IMR-90 (cell line): ENCODE results near the gene RIOK1. TPM values are rescaled to one million over a fixed set of nuclear protein-coding genes. Genes with fewer than 3 reads are reported as not detected.

Experiments
- ATAC-seq: fragments of 200-7000 bp; cut with Tn5 transposase; 2 replicates; pipeline ENCODE4 v1.9.1; 2020; ENCODE audit warnings: low read depth, mild to moderate bottlenecking, moderate library complexity
- BruUV-seq: library from RNA; stranded (reverse); fragments of 400-500 nt; replicated peaks from 2 replicates; lab custom pipeline; 2021; lab: Mats Ljungman, UMichigan
- CTCF ChIA-PET: fragments of 300-600 bp; formaldehyde crosslinking; extraction: SDS; loops from one replicate; lab custom pipeline; 2021; ENCODE audit warnings: antibody characterized with exemption; lab: Yijun Ruan, JAX
- POLR2A ChIA-PET: fragments of 300-600 bp; sonication (Branson Sonifier 250); formaldehyde crosslinking; loops from one replicate; lab custom pipeline; 2022; ENCODE audit warnings: antibody characterized with exemption; ENCODE audit not compliant: unreplicated experiment; lab: Charles Lee
- DNase-seq: peaks from one replicate; pipeline ENCODE4 v3.0.0; 2013
- H2AFZ ChIP-seq: replicated peaks from 2 replicates; pipeline ENCODE3; 2013; ENCODE audit warnings: low read length, mild to moderate bottlenecking; ENCODE audit not compliant: poor library complexity
- H2AK5ac ChIP-seq: 2 replicates; pipeline ENCODE4 v1.6.1; 2013; ENCODE audit warnings: low read depth, low read length, inconsistent platforms
- H2AK9ac ChIP-seq: replicated peaks from 2 replicates; pipeline ENCODE3; 2013; ENCODE audit warnings: mild to moderate bottlenecking, low read depth, low read length, moderate library complexity; ENCODE audit not compliant: poor library complexity
- H2BK120ac ChIP-seq: 2 replicates; pipeline ENCODE4 v1.6.1; 2013; ENCODE audit warnings: low read depth, low read length, inconsistent platforms
- H2BK15ac ChIP-seq: 3 replicates; pipeline ENCODE4 v1.6.1; 2013; ENCODE audit warnings: low read depth, low read length, inconsistent platforms
- H2BK20ac ChIP-seq: 2 replicates; pipeline ENCODE4 v1.6.1; 2013; ENCODE audit warnings: low read depth, mild to moderate bottlenecking, inconsistent platforms, low read length, moderate library complexity
- H2BK5ac ChIP-seq: 2 replicates; pipeline ENCODE4 v1.6.1; 2013; ENCODE audit warnings: mild to moderate bottlenecking, low read depth, low read length, inconsistent platforms; ENCODE audit not compliant: poor library complexity, severe bottlenecking
- H3K14ac ChIP-seq: replicated peaks from 2 replicates; pipeline ENCODE4 v1.6.1; 2013; ENCODE audit warnings: low read depth, low read length, inconsistent platforms
- H3K18ac ChIP-seq: 2 replicates; pipeline ENCODE4 v1.6.1; 2013; ENCODE audit warnings: low read depth, low read length, control low read depth
- H3K23ac ChIP-seq: 2 replicates; pipeline ENCODE4 v1.6.1; 2013; ENCODE audit warnings: low read depth, low read length, inconsistent platforms
- H3K27ac ChIP-seq: 2 replicates; pipeline ENCODE4 v1.5.1; 2013; ENCODE audit warnings: mild to moderate bottlenecking, control low read depth, low read length; ENCODE audit not compliant: insufficient read depth
- H3K27me3 ChIP-seq: 2 replicates; pipeline ENCODE4 v1.6.1; 2013; ENCODE audit warnings: low read length; ENCODE audit not compliant: control insufficient read depth, insufficient read depth
- H3K36me3 ChIP-seq: 2 replicates; pipeline ENCODE4 v1.6.1; 2013; ENCODE audit warnings: low read length, mixed read lengths; ENCODE audit not compliant: control insufficient read depth, insufficient read depth
- H3K4ac ChIP-seq: 2 replicates; pipeline ENCODE4 v1.6.1; 2013; ENCODE audit warnings: low read depth, low read length, inconsistent platforms
- H3K4me1 ChIP-seq: 2 replicates; pipeline ENCODE4 v1.6.1; 2013; ENCODE audit warnings: low read length, mixed read lengths; ENCODE audit not compliant: control insufficient read depth, insufficient read depth
- H3K4me2 ChIP-seq: 2 replicates; pipeline ENCODE4 v1.6.1; 2013; ENCODE audit warnings: low read depth, mild to moderate bottlenecking, control low read depth, low read length, moderate library complexity
- H3K4me3 ChIP-seq: 2 replicates; pipeline ENCODE4 v1.5.1; 2013; ENCODE audit warnings: low read depth, mild to moderate bottlenecking, control low read depth, low read length, moderate library complexity; ENCODE audit not compliant: insufficient read depth
- H3K56ac ChIP-seq: 2 replicates; pipeline ENCODE4 v1.6.1; 2013; ENCODE audit warnings: low read length, inconsistent platforms; ENCODE audit not compliant: insufficient read depth; ENCODE audit errors: extremely low read depth
- H3K79me1 ChIP-seq, 2 experiments: 2 replicates each; pipeline ENCODE4 v1.6.1; 2013; ENCODE audit warnings: low read length in 2 of 2, inconsistent platforms in 1 of 2, low read depth in 1 of 2
- H3K9ac ChIP-seq: 2 replicates; pipeline ENCODE4 v1.6.1; 2013; ENCODE audit warnings: low read depth, low read length, control low read depth
- H3K9me1 ChIP-seq: 2 replicates; pipeline ENCODE4 v1.6.1; 2013; ENCODE audit warnings: low read length, inconsistent platforms; ENCODE audit not compliant: insufficient read depth
- H3K9me3 ChIP-seq: 2 replicates; pipeline ENCODE4 v1.6.1; 2013; ENCODE audit warnings: low read length; ENCODE audit not compliant: control insufficient read depth, insufficient read depth
- H4K20me1 ChIP-seq: 2 replicates; pipeline ENCODE4 v1.6.1; 2013; ENCODE audit warnings: low read length, inconsistent platforms; ENCODE audit not compliant: insufficient read depth
- H4K5ac ChIP-seq: 2 replicates; pipeline ENCODE4 v1.6.1; 2013; ENCODE audit warnings: mild to moderate bottlenecking, low read depth, low read length, control low read depth
- H4K8ac ChIP-seq, 2 experiments: 2 replicates each; pipeline ENCODE4 v1.6.1; 2013; ENCODE audit warnings: low read depth in 2 of 2, low read length in 2 of 2, control low read depth in 1 of 2, inconsistent platforms in 1 of 2
- H4K91ac ChIP-seq: 2 replicates; pipeline ENCODE4 v1.6.1; 2013; ENCODE audit warnings: low read depth, low read length, inconsistent platforms; ENCODE audit not compliant: insufficient read depth
- CHD1 ChIP-seq: IDR thresholded peaks from 2 replicates; pipeline ENCODE4 v1.6.1; 2012; ENCODE audit warnings: low read depth, low read length, improper control_type of control experiment
- FOS ChIP-seq: fragments of 150-350 bp; IDR thresholded peaks from 2 replicates; pipeline ENCODE4 v1.6.1; 2016; ENCODE audit warnings: low read depth, low read length
- MAFK ChIP-seq: IDR thresholded peaks from 2 replicates; pipeline ENCODE4 v1.6.1; 2012; ENCODE audit warnings: low read depth, low read length, improper control_type of control experiment
- MAZ ChIP-seq: IDR thresholded peaks from 2 replicates; pipeline ENCODE4 v1.6.1; 2012; ENCODE audit warnings: low read depth, mild to moderate bottlenecking, low read length, improper control_type of control experiment, moderate library complexity, borderline replicate concordance
- MXI1 ChIP-seq: IDR thresholded peaks from 2 replicates; pipeline ENCODE4 v1.6.1; 2012; ENCODE audit warnings: low read depth, mild to moderate bottlenecking, low read length, moderate library complexity, borderline replicate concordance
- POLR2A ChIP-seq: IDR thresholded peaks from 2 replicates; pipeline ENCODE4 v1.6.1; 2012; ENCODE audit warnings: mild to moderate bottlenecking, low read depth, low read length
- RAD21 ChIP-seq: IDR thresholded peaks from 2 replicates; pipeline ENCODE4 v1.6.1; 2012; ENCODE audit warnings: low read length, improper control_type of control experiment
- RCOR1 ChIP-seq: IDR thresholded peaks from 2 replicates; pipeline ENCODE4 v1.6.1; 2012; ENCODE audit warnings: mild to moderate bottlenecking, low read length, improper control_type of control experiment; ENCODE audit not compliant: insufficient replicate concordance
- SMC3 ChIP-seq: fragments of 150-350 bp; IDR thresholded peaks from 2 replicates; pipeline ENCODE4 v1.6.1; 2016; ENCODE audit warnings: low read depth, mild to moderate bottlenecking, antibody characterized with exemption, low read length, moderate library complexity
- WGBS, 2 experiments: methylation state at CpG; one replicate each; pipeline versions ENCODE4 v1.1.5 to v1.1.7; 2013; ENCODE audit warnings: missing lambda C conversion rate in 2 of 2; ENCODE audit not compliant: insufficient read length in 1 of 2; ENCODE audit errors: extremely low coverage in 2 of 2; 5-methylcytosine and 5-hydroxymethylcytosine counted together
- dilution Hi-C: fragments of 300-500 bp; cut with HindIII; formaldehyde crosslinking; loops from one replicate; pipeline ENCODE4 v1.14.3; 2018; ENCODE audit warnings: low sequenced_read_pairs; ENCODE audit not compliant: unreplicated experiment
- in situ Hi-C: fragments of 300-500 bp; cut with MboI; formaldehyde crosslinking; loops from 3 replicates; pipeline ENCODE4 v1.14.3; 2019; ENCODE audit warnings: low sequenced_read_pairs, inconsistent platforms, mixed read lengths
- intact Hi-C: fragments of 100-400 bp; cut with micrococcal nuclease; formaldehyde crosslinking; loops from 2 replicates; pipeline ENCODE4 v1.10.0; 2022
- polyA plus RNA-seq, 3 experiments: library from polyadenylated mRNA; depleted of rRNA; stranded (reverse); fragments of >200 nt; gene quantifications; 2 replicates each; pipeline ENCODE4 v1.2.3, GENCODE V29; 2012; ENCODE audit warnings: low replicate concordance in 1 of 3
- total RNA-seq: library from RNA; depleted of rRNA; stranded (reverse); fragments of >200 nt; gene quantifications from 2 replicates; pipeline ENCODE4 v1.2.3, GENCODE V29; 2012
- TF ChIP-seq, protein P1 (sequence below): conservative IDR thresholded peaks from 2 replicates; pipeline ENCODE4 v1.5.1; 2012; ENCODE audit warnings: mild to moderate bottlenecking, low read depth, low read length, improper control_type of control experiment

RIOK1 gene
- total and polyA plus RNA-seq, 2 of the 4 experiments (the other 2 are of a cell fraction), result 17.0 to 17.8 TPM

DNA sequence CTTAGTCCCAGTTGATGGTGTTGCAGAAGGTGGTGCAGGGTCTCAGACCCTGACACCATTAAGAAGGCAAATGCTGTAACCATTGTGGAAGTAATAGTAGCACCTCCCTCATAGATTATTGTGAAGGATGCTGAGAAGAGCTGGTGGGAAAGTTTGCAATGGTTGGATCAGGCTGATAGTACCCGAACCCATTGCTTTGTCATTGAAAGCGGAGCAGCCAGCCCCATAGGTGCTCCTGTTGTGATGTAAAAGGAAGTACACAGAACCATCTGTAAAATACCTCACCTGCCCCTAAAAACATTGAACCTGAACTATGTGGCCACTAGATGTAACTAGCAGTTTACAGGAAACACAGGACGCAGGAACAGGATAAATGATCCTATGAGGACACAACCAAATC lies 31.5 kb downstream of the RIOK1 start:
- Histone ChIP-seq H3K14ac (no peak overlapping the region), H2BK120ac (no peak overlapping the region), H3K27ac (no peak overlapping the region), H3K4me1 (peaks cover 5% of the 10 kb centered on the region; the same call in 1 of the 2 replicates), H3K18ac (no peak overlapping the region), H4K5ac (no peak overlapping the region), H2AFZ (no peak overlapping the region), H2AK9ac (no peak overlapping the region), H2BK5ac (no peak overlapping the region), H3K79me1 (no peaks in the 10 kb centered on the region), H4K8ac (no peak overlapping the region), H3K9me1 (peaks cover 7% of the 10 kb centered on the region; the same call in 1 of the 2 replicates), H3K23ac (no peak overlapping the region), H3K4me3 (no peak overlapping the region), H3K36me3 (peaks cover 3% of the 10 kb centered on the region), H4K91ac (no peak overlapping the region), H2BK20ac (no peak overlapping the region), H3K9me3 (no peaks in the 10 kb centered on the region), H2BK15ac (no peak overlapping the region), H3K56ac (no peak overlapping the region), H3K4ac (no peak overlapping the region), H3K27me3 (no peaks in the 10 kb centered on the region), H2AK5ac (no peak overlapping the region), H3K9ac (no peak overlapping the region), H4K20me1 (0 out of 2 replicates have a peak, but pooled peaks cover 3% of the 10 kb centered on the region), H3K4me2 (no peak overlapping the region)
- no peak for TF ChIP-seq FOS
- no peak for TF ChIP-seq CHD1
- TF ChIP-seq MXI1, result no peak
- TF ChIP-seq RCOR1, result no peak
- TF ChIP-seq POLR2A, result no peak
- TF ChIP-seq MAFK, result no peak
- TF ChIP-seq, protein P1, sequence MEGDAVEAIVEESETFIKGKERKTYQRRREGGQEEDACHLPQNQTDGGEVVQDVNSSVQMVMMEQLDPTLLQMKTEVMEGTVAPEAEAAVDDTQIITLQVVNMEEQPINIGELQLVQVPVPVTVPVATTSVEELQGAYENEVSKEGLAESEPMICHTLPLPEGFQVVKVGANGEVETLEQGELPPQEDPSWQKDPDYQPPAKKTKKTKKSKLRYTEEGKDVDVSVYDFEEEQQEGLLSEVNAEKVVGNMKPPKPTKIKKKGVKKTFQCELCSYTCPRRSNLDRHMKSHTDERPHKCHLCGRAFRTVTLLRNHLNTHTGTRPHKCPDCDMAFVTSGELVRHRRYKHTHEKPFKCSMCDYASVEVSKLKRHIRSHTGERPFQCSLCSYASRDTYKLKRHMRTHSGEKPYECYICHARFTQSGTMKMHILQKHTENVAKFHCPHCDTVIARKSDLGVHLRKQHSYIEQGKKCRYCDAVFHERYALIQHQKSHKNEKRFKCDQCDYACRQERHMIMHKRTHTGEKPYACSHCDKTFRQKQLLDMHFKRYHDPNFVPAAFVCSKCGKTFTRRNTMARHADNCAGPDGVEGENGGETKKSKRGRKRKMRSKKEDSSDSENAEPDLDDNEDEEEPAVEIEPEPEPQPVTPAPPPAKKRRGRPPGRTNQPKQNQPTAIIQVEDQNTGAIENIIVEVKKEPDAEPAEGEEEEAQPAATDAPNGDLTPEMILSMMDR, result no peak
- no peak for TF ChIP-seq SMC3
- no peak for TF ChIP-seq MAZ
- no peak for TF ChIP-seq RAD21
- intact Hi-C loops (no loop called here), in situ Hi-C loops (no loop called here), dilution Hi-C loops (no loop called here)
- BruUV-seq, result no TSS peak
- no peak for DNase-seq
- no peak for ATAC-seq
- ChIA-PET POLR2A (no interaction called here), CTCF (no interaction called here)
- no CpG with 5 or more reads among the region's 3 CpGs for WGBS, 2 experiments
